ENCODE measurements around the gene ST7.
A peak's percentile ranks its signal among the peaks of the same experiment; 100 is the strongest.
"Not testable (repeated sequence)": the region's sequence is repeated elsewhere in the genome, so short reads cannot be mapped to it uniquely, and the experiment has no call there.

ST7 gene

GRCh38 chr7:116953372-116953905 is at the start of gene ST7:
Gene ST7 (plus strand): TSS chr7:116953501. CDS start chr7:116953541, 40 bp downstream.
- no peak for TF ChIP-seq ZNF274 (IDR thresholded peaks at IDR 0.05; ENCODE audit: low read depth, low read length)

GRCh38 chr7:116906391-116906790 is 46.9 kb upstream of the ST7 start:
- no peak for TF ChIP-seq ZNF274 (IDR thresholded peaks at IDR 0.05; ENCODE audit: low read depth, low read length)
- no peak overlapping the region for H3K4me3 ChIP-seq (ENCODE audit: low read length)

More at GRCh38 chr7:116953372-116953905, at the start of gene ST7:
- peak within 1 kb of the TSS; percentile 99 for H3K4me3 ChIP-seq (ENCODE audit: low read length)

GRCh38 chr7:116910383-116910782 is 42.9 kb upstream of the ST7 start:
- TF ChIP-seq ZNF274 (IDR thresholded peaks at IDR 0.05; ENCODE audit: low read depth, low read length): no peak
- no peak overlapping the region for H3K4me3 ChIP-seq (ENCODE audit: low read length)

GRCh38 chr7:116911801-116912200 is 41.5 kb upstream of the ST7 start:
- no peak for TF ChIP-seq ZNF274 (IDR thresholded peaks at IDR 0.05; ENCODE audit: low read depth, low read length)

GRCh38 chr7:116912269-116912909 is 40.9 kb upstream of the ST7 start:
- H3K4me3 ChIP-seq (ENCODE audit: low read length): no peak overlapping the region
- no peak for TF ChIP-seq ZNF274 (IDR thresholded peaks at IDR 0.05; ENCODE audit: low read depth, low read length)

More at GRCh38 chr7:116911801-116912200, 41.5 kb upstream of the ST7 start:
- H3K4me3 ChIP-seq (ENCODE audit: low read length): no peak overlapping the region

GRCh38 chr7:116918704-116919103 is 34.6 kb upstream of the ST7 start:
- TF ChIP-seq ZNF274 (IDR thresholded peaks at IDR 0.05; ENCODE audit: low read depth, low read length): no peak

GRCh38 chr7:116920359-116920758 is 32.9 kb upstream of the ST7 start:
- TF ChIP-seq ZNF274 (IDR thresholded peaks at IDR 0.05; ENCODE audit: low read depth, low read length): no peak
- H3K4me3 ChIP-seq (ENCODE audit: low read length): no peak overlapping the region

More at GRCh38 chr7:116918704-116919103, 34.6 kb upstream of the ST7 start:
- no peak overlapping the region for H3K4me3 ChIP-seq (ENCODE audit: low read length)

- H3K4me3 ChIP-seq (ENCODE audit: low read length): no peak overlapping the region
- TF ChIP-seq ZNF274 (IDR thresholded peaks at IDR 0.05; ENCODE audit: low read depth, low read length): no peak
Observed at GRCh38 chr7:116922545-116922944, 30.8 kb upstream of the ST7 start.

GRCh38 chr7:116924741-116925140 is 28.6 kb upstream of the ST7 start:
- TF ChIP-seq ZNF274 (IDR thresholded peaks at IDR 0.05; ENCODE audit: low read depth, low read length): no peak

GRCh38 chr7:116929021-116929420 is 24.3 kb upstream of the ST7 start:
- TF ChIP-seq ZNF274 (IDR thresholded peaks at IDR 0.05; ENCODE audit: low read depth, low read length): no peak

More at GRCh38 chr7:116924741-116925140, 28.6 kb upstream of the ST7 start:
- no peak overlapping the region for H3K4me3 ChIP-seq (ENCODE audit: low read length)

GRCh38 chr7:116929914-116930913 is 23.1 kb upstream of the ST7 start:
- H3K4me3 ChIP-seq (ENCODE audit: low read length): no peak overlapping the region

More at GRCh38 chr7:116929021-116929420, 24.3 kb upstream of the ST7 start:
- no peak overlapping the region for H3K4me3 ChIP-seq (ENCODE audit: low read length)

GRCh38 chr7:116932566-116932965 is 20.7 kb upstream of the ST7 start:
- no peak overlapping the region for H3K4me3 ChIP-seq (ENCODE audit: low read length)
- TF ChIP-seq ZNF274 (IDR thresholded peaks at IDR 0.05; ENCODE audit: low read depth, low read length): no peak

More at GRCh38 chr7:116929914-116930913, 23.1 kb upstream of the ST7 start:
- TF ChIP-seq ZNF274 (IDR thresholded peaks at IDR 0.05; ENCODE audit: low read depth, low read length): no peak

GRCh38 chr7:116933465-116933864 is 19.8 kb upstream of the ST7 start:
- no peak overlapping the region for H3K4me3 ChIP-seq (ENCODE audit: low read length)
- no peak for TF ChIP-seq ZNF274 (IDR thresholded peaks at IDR 0.05; ENCODE audit: low read depth, low read length)

GRCh38 chr7:116934580-116934979 is 18.7 kb upstream of the ST7 start:
- TF ChIP-seq ZNF274 (IDR thresholded peaks at IDR 0.05; ENCODE audit: low read depth, low read length): no peak

GRCh38 chr7:116936844-116937243 is 16.5 kb upstream of the ST7 start:
- not testable (repeated sequence) for H3K4me3 ChIP-seq (ENCODE audit: low read length)

More at GRCh38 chr7:116934580-116934979, 18.7 kb upstream of the ST7 start:
- no peak overlapping the region for H3K4me3 ChIP-seq (ENCODE audit: low read length)
